Measurements from ENCODE around the gene FAM98B. TPM values are rescaled to one million over a fixed set of nuclear protein-coding genes. Genes with fewer than 3 reads are reported as not detected.

Gene FAM98B
- total RNA-seq, 1 experiment from 2014 or later = 8.9 TPM

DNA sequence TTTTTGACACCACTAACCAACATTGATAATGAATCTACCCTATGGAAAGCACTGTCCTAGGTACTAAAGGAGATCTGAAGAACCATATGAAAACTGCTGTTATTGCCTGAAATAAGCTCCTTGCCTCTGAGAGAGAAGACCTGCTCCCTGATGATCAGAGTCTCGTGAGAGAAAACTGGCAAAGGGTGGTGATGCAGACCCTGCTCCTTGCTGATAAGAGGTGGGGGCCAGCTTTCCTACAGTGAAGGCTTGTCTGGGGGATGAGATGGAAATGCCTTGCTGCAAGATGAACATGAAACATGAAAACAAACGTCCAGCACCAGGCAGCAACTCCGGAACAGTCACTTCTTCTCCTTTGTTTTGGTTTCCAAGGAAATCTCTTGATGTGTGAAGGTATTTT lies 78.8 kb downstream of the FAM98B start:
- Histone ChIP-seq H3K36me3 (replicated peaks; ENCODE audit: control insufficient read depth, insufficient read depth, low read length) (no peaks in the 10 kb centered on the region), H3K27me3 (ENCODE audit: control insufficient read depth, insufficient read depth, low read length) (no peaks in the 10 kb centered on the region), H3K4me3 (ENCODE audit: insufficient read depth, low read depth, low read length) (no peak overlapping the region)
- no peak for DNase-seq

GRCh38 chr15:38533416-38533915 lies 79.5 kb downstream of the FAM98B start:
- H3K36me3 ChIP-seq (replicated peaks; ENCODE audit: control insufficient read depth, insufficient read depth, low read length) = no peaks in the 10 kb centered on the region
- no peak overlapping the region for H3K4me3 ChIP-seq (ENCODE audit: insufficient read depth, low read depth, low read length)
- H3K27me3 ChIP-seq (ENCODE audit: control insufficient read depth, insufficient read depth, low read length) = no peaks in the 10 kb centered on the region
- no peak for DNase-seq

GRCh38 chr15:38533926-38534325 lies 80.0 kb downstream of the FAM98B start:
- Histone ChIP-seq H3K4me3 (ENCODE audit: insufficient read depth, low read depth, low read length) (no peak overlapping the region), H3K36me3 (replicated peaks; ENCODE audit: control insufficient read depth, insufficient read depth, low read length) (no peaks in the 10 kb centered on the region), H3K27me3 (ENCODE audit: control insufficient read depth, insufficient read depth, low read length) (no peaks in the 10 kb centered on the region)
- no peak for DNase-seq

DNA sequence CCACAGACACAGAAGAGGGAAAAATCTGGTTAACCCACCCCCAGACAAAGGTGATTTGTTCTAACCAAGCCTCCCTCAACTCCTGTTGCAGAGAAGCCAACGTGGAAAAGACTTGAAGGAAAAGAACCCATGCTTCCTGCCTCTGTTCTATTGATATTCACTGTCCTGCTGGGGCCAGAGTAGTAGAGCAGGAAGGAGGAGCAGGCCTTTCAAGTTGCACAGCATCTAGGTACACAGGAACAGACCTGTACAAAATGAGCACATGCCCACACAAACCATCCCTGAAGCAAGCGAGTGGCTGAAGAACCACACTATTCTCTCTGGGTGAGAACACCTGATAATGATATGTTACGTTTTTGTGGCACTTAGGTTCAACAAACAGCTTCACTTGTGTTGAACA lies 80.8 kb downstream of the FAM98B start:
- DNase-seq = no peak
- Histone ChIP-seq H3K36me3 (replicated peaks; ENCODE audit: control insufficient read depth, insufficient read depth, low read length) (no peaks in the 10 kb centered on the region), H3K27me3 (ENCODE audit: control insufficient read depth, insufficient read depth, low read length) (no peaks in the 10 kb centered on the region)

GRCh38 chr15:38535491-38536200 lies 81.7 kb downstream of the FAM98B start:
- Histone ChIP-seq H3K4me3 (ENCODE audit: insufficient read depth, low read depth, low read length) (no peak overlapping the region), H3K27me3 (ENCODE audit: control insufficient read depth, insufficient read depth, low read length) (no peaks in the 10 kb centered on the region), H3K36me3 (replicated peaks; ENCODE audit: control insufficient read depth, insufficient read depth, low read length) (no peaks in the 10 kb centered on the region)
- no peak for DNase-seq

More for the DNA sequence above, 80.8 kb downstream of the FAM98B start:
- no peak overlapping the region for H3K4me3 ChIP-seq (ENCODE audit: insufficient read depth, low read depth, low read length)

DNA sequence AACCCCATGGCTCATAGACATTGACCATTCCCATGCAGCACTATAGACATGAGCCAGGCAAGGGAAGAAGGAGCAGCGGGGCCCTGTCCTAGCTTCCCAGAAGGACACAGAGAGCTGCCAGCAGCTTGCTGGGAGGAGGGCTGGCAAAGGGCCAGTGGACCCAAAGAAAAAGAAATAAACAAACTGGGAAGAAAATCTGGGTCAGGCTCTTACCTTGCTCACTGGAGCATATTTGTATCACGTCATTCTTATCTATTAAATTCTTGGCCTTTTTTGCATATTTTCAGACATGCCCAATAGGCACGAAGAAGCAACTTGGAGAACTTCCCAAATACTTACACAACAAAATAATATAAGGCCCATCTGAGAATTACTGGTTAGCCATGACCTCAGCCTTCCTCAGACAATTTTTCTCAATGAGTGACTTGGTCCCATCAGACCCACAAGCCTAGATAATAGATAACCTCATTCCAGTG lies 82.3 kb downstream of the FAM98B start:
- H3K4me3 ChIP-seq (ENCODE audit: insufficient read depth, low read depth, low read length) = no peak overlapping the region
- H3K36me3 ChIP-seq (replicated peaks; ENCODE audit: control insufficient read depth, insufficient read depth, low read length) = no peaks in the 10 kb centered on the region
- no peak for DNase-seq
- H3K27me3 ChIP-seq (ENCODE audit: control insufficient read depth, insufficient read depth, low read length) = no peaks in the 10 kb centered on the region

Other genes with a start within 250 kb of the FAM98B start
- gene SPRED1, start 201.3 kb upstream of the FAM98B start, total RNA-seq (2014; rRNA removed; shearing (Covaris generic)) = 27.5 and 33.0 TPM in 2 replicates
- 2.8 and 2.9 TPM in 2 replicates for gene RASGRP1, start 110.7 kb downstream of the FAM98B start, total RNA-seq (2014; rRNA removed; shearing (Covaris generic))